SK-N-SH (cell line): ENCODE measurements around the gene WFDC12.

Experiments
- CTCF ChIP-seq: fragments of 200-600 bp; sonication (generic); IDR thresholded peaks from 2 replicates; pipeline ENCODE4 v1.6.1; 2017; ENCODE audit warnings: antibody characterized with exemption, mild to moderate bottlenecking, moderate library complexity
- MAX ChIP-seq: IDR thresholded peaks from 2 replicates; pipeline ENCODE4 v1.4.0; 2012; ENCODE audit warnings: low read depth
- USF2 ChIP-seq: fragments of 150-350 bp; IDR thresholded peaks from 2 replicates; pipeline ENCODE4 v1.6.1; 2017; ENCODE audit warnings: antibody characterized with exemption, low read length, low read depth, borderline replicate concordance

GRCh38 chr20:45100563-45101245 lies 23.6 kb downstream of the WFDC12 start, which contains the start of gene KCNS1:
- TF ChIP-seq CTCF: no peak
- no peak for TF ChIP-seq USF2
- no peak for TF ChIP-seq MAX
